GM12878 (cell line): Measurements from ENCODE around the gene AHNAK2. TPM values are rescaled to one million over a fixed set of nuclear protein-coding genes. Genes with fewer than 3 reads are reported as not detected.
A peak's percentile ranks its signal among the peaks of the same experiment; 100 is the strongest.

Experiments
- ATAC-seq: fragments of 200-7000 bp; cut with Tn5 transposase; 3 replicates; pipeline ENCODE4 v1.9.1; 2020; ENCODE audit warnings: mild to moderate bottlenecking, moderate library complexity
- BruUV-seq: library from RNA; stranded (reverse); fragments of 400-500 nt; replicated peaks from 2 replicates; lab custom pipeline; 2021; lab: Mats Ljungman, UMichigan
- CTCF ChIA-PET: fragments of 300-600 bp; sonication (Branson Sonifier 250); formaldehyde crosslinking; extraction: SDS; loops from one replicate; lab custom pipeline; 2021; ENCODE audit warnings: inconsistent platforms; lab: Yijun Ruan, JAX
- POLR2A ChIA-PET: fragments of 350-600 bp; formaldehyde crosslinking; extraction: SDS; loops from one replicate; lab custom pipeline; 2021; ENCODE audit warnings: inconsistent platforms; lab: Charles Lee
- RAD21 ChIA-PET: fragments of 300-600 bp; sonication (Branson Sonifier 250); formaldehyde crosslinking; loops from one replicate; lab custom pipeline; 2023; ENCODE audit warnings: antibody characterized with exemption; ENCODE audit not compliant: unreplicated experiment; lab: Charles Lee
- SMC1A ChIA-PET: fragments of 300-600 bp; sonication (Branson Sonifier 250); formaldehyde crosslinking; loops from one replicate; lab custom pipeline; 2023; ENCODE audit not compliant: unreplicated experiment, uncharacterized antibody; lab: Charles Lee
- DNase-seq: peaks from one replicate; pipeline ENCODE4 v3.0.0-alpha.2; 2011; ENCODE audit warnings: low read depth, low spot score
- FAIRE-seq: peaks from 3 replicates; lab custom pipeline; 2011; peaks lifted over from hg19 to GRCh38; lab: Jason Lieb, UNC
- H2AFZ ChIP-seq: 2 replicates; pipeline ENCODE4 v1.6.0; 2011; ENCODE audit warnings: low read depth, low read length, control low read depth; ENCODE audit not compliant: control insufficient read depth
- H3K27ac ChIP-seq: 2 replicates; pipeline ENCODE4 v1.5.1; 2011; ENCODE audit warnings: control low read depth; ENCODE audit not compliant: control insufficient read depth, insufficient read depth
- H3K27me3 ChIP-seq, 2 experiments: replicated peaks in 1 of 2; 2 replicates each; pipeline versions ENCODE4 v1.6.0 to v1.6.1; 2011; ENCODE audit warnings: low read length in 1 of 2; ENCODE audit not compliant: control insufficient read depth in 2 of 2, insufficient read depth in 2 of 2
- H3K36me3 ChIP-seq, 2 experiments: 2 replicates each; pipeline ENCODE4 v1.5.1; 2011; ENCODE audit warnings: low read length in 1 of 2; ENCODE audit not compliant: control insufficient read depth in 2 of 2, insufficient read depth in 2 of 2
- H3K4me1 ChIP-seq: 2 replicates; pipeline ENCODE4 v1.6.1; 2011; ENCODE audit warnings: mild to moderate bottlenecking, low read length, moderate library complexity, mixed read lengths; ENCODE audit not compliant: control insufficient read depth, insufficient read depth
- H3K4me2 ChIP-seq: 2 replicates; pipeline ENCODE4 v1.6.0; 2011; ENCODE audit warnings: control low read depth; ENCODE audit not compliant: control insufficient read depth, insufficient read depth
- H3K4me3 ChIP-seq: fragments of 200-600 bp; sonication (generic); 2 replicates; pipeline ENCODE4 v1.5.1; 2016
- H3K79me2 ChIP-seq: 2 replicates; pipeline ENCODE4 v1.6.0; 2011; ENCODE audit warnings: low read length; ENCODE audit not compliant: control insufficient read depth, insufficient read depth
- H3K9ac ChIP-seq: 2 replicates; pipeline ENCODE4 v1.8.0; 2011; ENCODE audit warnings: low read length, control low read depth, mixed read lengths; ENCODE audit not compliant: control insufficient read depth, insufficient read depth
- H3K9me3 ChIP-seq: replicated peaks from 3 replicates; pipeline ENCODE4 v1.5.1; 2011; ENCODE audit warnings: mild to moderate bottlenecking, low read length; ENCODE audit not compliant: control insufficient read depth, insufficient read depth
- H4K20me1 ChIP-seq: 2 replicates; pipeline ENCODE4 v1.6.0; 2011; ENCODE audit not compliant: control insufficient read depth, insufficient read depth
- ATF7 ChIP-seq: fragments of 450-650 bp; IDR thresholded peaks from 2 replicates; pipeline ENCODE4 v1.6.1; 2016; ENCODE audit warnings: low read depth, mild to moderate bottlenecking
- BCL11A ChIP-seq: IDR thresholded peaks from 2 replicates; pipeline ENCODE4 v1.6.1; 2011; ENCODE audit warnings: low read depth, low read length
- EZH2 ChIP-seq: IDR thresholded peaks from 2 replicates; pipeline ENCODE4 v1.6.1; 2012; ENCODE audit warnings: low read depth, mild to moderate bottlenecking, control low read depth, inconsistent platforms, low read length, borderline replicate concordance; ENCODE audit not compliant: control insufficient read depth
- IRF4 ChIP-seq: IDR thresholded peaks from 2 replicates; pipeline ENCODE4 v1.6.1; 2011; ENCODE audit warnings: low read depth, low read length
- NR2F1 ChIP-seq: fragments of 450-650 bp; conservative IDR thresholded peaks from 2 replicates; pipeline ENCODE4 v1.6.1; 2017; ENCODE audit warnings: mild to moderate bottlenecking
- RBBP5 ChIP-seq: fragments of 200-600 bp; sonication (generic); conservative IDR thresholded peaks from 2 replicates; pipeline ENCODE4 v1.6.1; 2016
- RFX5 ChIP-seq: IDR thresholded peaks from 2 replicates; pipeline ENCODE4 v1.6.1; 2011; ENCODE audit warnings: low read depth, low read length, improper control_type of control experiment
- SMARCA5 ChIP-seq: fragments of 450-650 bp; IDR thresholded peaks from 2 replicates; pipeline ENCODE4 v1.6.1; 2017; ENCODE audit warnings: mild to moderate bottlenecking
- SMC3 ChIP-seq: IDR thresholded peaks from 2 replicates; pipeline ENCODE4 v1.6.1; 2011; ENCODE audit warnings: low read length, improper control_type of control experiment, borderline replicate concordance
- TAF1 ChIP-seq: IDR thresholded peaks from 2 replicates; pipeline ENCODE4 v1.6.1; 2011; ENCODE audit warnings: mild to moderate bottlenecking, low read depth, low read length, borderline replicate concordance
- YY1 ChIP-seq: IDR thresholded peaks from 2 replicates; pipeline ENCODE4 v1.6.1; 2011; ENCODE audit warnings: low read depth, mild to moderate bottlenecking, low read length
- ZNF217 ChIP-seq: fragments of 450-650 bp; IDR thresholded peaks from 2 replicates; pipeline ENCODE4 v1.6.1; 2017; ENCODE audit warnings: antibody characterized with exemption, mild to moderate bottlenecking
- WGBS: methylation state at CpG from one replicate; pipeline ENCODE4 v1.1.6; 2016; ENCODE audit warnings: low lambda C conversion rate; ENCODE audit not compliant: insufficient replicate concordance, insufficient coverage; ENCODE audit errors: missing lambda C conversion rate; 5-methylcytosine and 5-hydroxymethylcytosine counted together
- in situ Hi-C: fragments of 300-500 bp; cut with MboI; formaldehyde crosslinking; loops from 9 replicates; pipeline ENCODE4 v1.14.3; 2018; ENCODE audit warnings: mixed read lengths
- intact Hi-C: fragments of 100-400 bp; cut with micrococcal nuclease; formaldehyde crosslinking; loops from one replicate; pipeline ENCODE4 v1.14.2; 2022; ENCODE audit not compliant: unreplicated experiment
- polyA plus RNA-seq, 11 experiments: library from polyadenylated mRNA; depleted of rRNA in 4 of 11; unstranded in 6 of 11; stranded (reverse) in 5 of 11; fragments of >200 nt; fragmentation: Nextera tagmentation in 4 of 11; fragmentation: Illumina TruSeq in 1 of 11; extraction: Ambion mirVana in 4 of 11; extraction: Trizol in 1 of 11; gene quantifications; 1 replicate in 1 of 11; 2 replicates in 10 of 11; pipeline versions ENCODE4 v1.2.1 to v1.2.3, GENCODE V29; 2011 to 2016; ENCODE audit warnings: inconsistent platforms in 2 of 11, missing spikeins in 2 of 11, low read depth in 1 of 11
- total RNA-seq, 4 experiments: library from RNA; depleted of rRNA in 3 of 4; stranded (reverse); fragments of >200 nt in 3 of 4; fragmentation: Illumina TruSeq in 1 of 4; extraction: Trizol in 1 of 4; gene quantifications; 2 replicates each; pipeline versions ENCODE4 v1.2.1 to v1.2.3, GENCODE V29; 2013 to 2021
- TF ChIP-seq, protein P1 (sequence below): fragments of 450-650 bp; formaldehyde crosslinking; IDR thresholded peaks from 2 replicates; pipeline ENCODE4 v1.4.0; 2022; ENCODE audit warnings: mild to moderate bottlenecking, moderate library complexity
- TF ChIP-seq, protein P2 (sequence below): IDR thresholded peaks from 2 replicates; pipeline ENCODE4 v1.6.1; 2011; ENCODE audit warnings: borderline replicate concordance, low read depth, mild to moderate bottlenecking, moderate library complexity, low read length; ENCODE audit not compliant: insufficient read depth, poor library complexity, severe bottlenecking
- TF ChIP-seq, protein P3 (sequence below): fragments of 450-650 bp; IDR thresholded peaks from 2 replicates; pipeline ENCODE4 v1.6.1; 2018; ENCODE audit warnings: mild to moderate bottlenecking, low read depth, moderate library complexity; ENCODE audit not compliant: partially characterized antibody

AHNAK2 gene
- total and polyA plus RNA-seq, 10 of the 15 experiments (the other 5 are each of a cell fraction or from before 2014, with no cell fraction given) = 0.03 to 0.10 TPM; not detected in 8

DNA sequence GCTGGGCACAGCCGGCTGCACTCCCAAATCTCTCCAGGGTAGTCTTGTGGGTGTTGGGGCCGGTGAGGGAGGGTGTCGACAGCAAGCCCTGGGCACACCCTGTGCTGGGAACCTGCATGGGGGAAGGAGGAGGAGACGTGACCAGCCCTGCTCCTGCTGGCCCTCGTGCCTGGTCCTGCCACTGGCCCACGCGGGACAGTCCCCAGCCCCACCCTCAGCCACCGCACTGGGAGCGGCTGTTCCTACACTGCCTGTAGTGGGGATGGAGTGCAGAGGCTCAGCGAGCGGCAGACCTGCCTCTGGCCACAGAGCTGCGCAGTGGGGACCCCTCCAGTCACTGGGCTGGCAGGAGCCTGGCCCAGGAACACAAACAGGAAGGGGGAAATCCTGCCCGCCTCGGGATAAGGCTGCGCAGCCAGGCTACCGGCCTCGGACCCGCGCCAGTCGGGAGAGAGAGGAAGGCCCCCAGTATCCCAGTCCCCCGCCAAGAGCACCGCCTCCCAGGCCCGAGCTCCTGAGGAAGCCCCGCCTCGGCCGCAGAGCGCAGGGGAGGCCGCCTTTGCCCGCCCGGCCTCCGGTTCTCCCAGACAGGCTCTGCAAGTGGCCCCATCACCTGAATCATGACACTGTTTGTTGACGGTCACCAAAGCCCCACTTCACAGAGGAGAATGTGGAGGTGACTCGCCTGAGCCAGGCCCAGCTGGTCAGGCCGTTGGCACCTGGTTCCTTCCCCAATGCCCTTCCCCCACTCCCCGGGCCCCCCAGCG lies 10.6 kb downstream of the AHNAK2 start:
- BruUV-seq = no TSS peak
- Histone ChIP-seq H3K9ac (no peak overlapping the region), H3K27ac (no peak overlapping the region), H2AFZ (no peak overlapping the region), H3K4me1 (no peaks in the 10 kb centered on the region), H3K27me3 (peaks cover 3 to 7% of the 10 kb centered on the region in 2 experiments), H4K20me1 (no peaks in the 10 kb centered on the region), H3K9me3 (no peaks in the 10 kb centered on the region), H3K4me2 (no peak overlapping the region), H3K4me3 (no peak overlapping the region), H3K79me2 (no peaks in the 10 kb centered on the region), H3K36me3 (no peaks in the 10 kb centered on the region)
- RAD21 ChIA-PET = no interaction called here
- in situ Hi-C loops (no loop called here), intact Hi-C loops (no loop called here)
- FAIRE-seq (no peak), DNase-seq (no peak), ATAC-seq (peak; percentile 26)
- SMC1A ChIA-PET = no interaction called here
- whole genome bisulfite sequencing = 20% methylated on average over 34 of the region's 36 CpGs
- POLR2A ChIA-PET = no interaction called here
- CTCF ChIA-PET = interaction anchor here (0.6 kb wide), 1 partner anchor 114 kb away, joined by 3 read pairs; no protein-coding TSS in a partner anchor
- TF ChIP-seq, protein P1, sequence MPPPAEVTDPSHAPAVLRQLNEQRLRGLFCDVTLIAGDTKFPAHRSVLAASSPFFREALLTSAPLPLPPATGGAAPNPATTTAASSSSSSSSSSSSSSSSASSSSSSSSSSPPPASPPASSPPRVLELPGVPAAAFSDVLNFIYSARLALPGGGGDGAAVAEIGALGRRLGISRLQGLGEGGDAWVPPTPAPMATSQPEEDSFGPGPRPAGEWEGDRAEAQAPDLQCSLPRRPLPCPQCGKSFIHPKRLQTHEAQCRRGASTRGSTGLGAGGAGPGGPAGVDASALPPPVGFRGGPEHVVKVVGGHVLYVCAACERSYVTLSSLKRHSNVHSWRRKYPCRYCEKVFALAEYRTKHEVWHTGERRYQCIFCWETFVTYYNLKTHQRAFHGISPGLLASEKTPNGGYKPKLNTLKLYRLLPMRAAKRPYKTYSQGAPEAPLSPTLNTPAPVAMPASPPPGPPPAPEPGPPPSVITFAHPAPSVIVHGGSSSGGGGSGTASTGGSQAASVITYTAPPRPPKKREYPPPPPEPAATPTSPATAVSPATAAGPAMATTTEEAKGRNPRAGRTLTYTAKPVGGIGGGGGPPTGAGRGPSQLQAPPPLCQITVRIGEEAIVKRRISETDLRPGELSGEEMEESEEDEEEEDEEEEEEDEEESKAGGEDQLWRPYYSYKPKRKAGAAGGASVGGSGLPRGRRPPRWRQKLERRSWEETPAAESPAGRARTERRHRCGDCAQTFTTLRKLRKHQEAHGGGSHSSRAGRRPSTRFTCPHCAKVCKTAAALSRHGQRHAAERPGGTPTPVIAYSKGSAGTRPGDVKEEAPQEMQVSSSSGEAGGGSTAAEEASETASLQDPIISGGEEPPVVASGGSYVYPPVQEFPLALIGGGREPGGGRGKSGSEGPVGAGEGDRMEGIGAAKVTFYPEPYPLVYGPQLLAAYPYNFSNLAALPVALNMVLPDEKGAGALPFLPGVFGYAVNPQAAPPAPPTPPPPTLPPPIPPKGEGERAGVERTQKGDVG (CRISPR knock-in tag) = no peak
- no peak for TF ChIP-seq ZNF217
- no peak for TF ChIP-seq IRF4
- TF ChIP-seq EZH2 = no peak
- no peak for TF ChIP-seq RBBP5
- TF ChIP-seq, protein P2, sequence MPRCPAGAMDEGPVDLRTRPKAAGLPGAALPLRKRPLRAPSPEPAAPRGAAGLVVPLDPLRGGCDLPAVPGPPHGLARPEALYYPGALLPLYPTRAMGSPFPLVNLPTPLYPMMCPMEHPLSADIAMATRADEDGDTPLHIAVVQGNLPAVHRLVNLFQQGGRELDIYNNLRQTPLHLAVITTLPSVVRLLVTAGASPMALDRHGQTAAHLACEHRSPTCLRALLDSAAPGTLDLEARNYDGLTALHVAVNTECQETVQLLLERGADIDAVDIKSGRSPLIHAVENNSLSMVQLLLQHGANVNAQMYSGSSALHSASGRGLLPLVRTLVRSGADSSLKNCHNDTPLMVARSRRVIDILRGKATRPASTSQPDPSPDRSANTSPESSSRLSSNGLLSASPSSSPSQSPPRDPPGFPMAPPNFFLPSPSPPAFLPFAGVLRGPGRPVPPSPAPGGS = no peak
- TF ChIP-seq TAF1 = no peak
- no peak for TF ChIP-seq NR2F1
- TF ChIP-seq BCL11A = no peak
- no peak for TF ChIP-seq RFX5
- TF ChIP-seq, protein P3, sequence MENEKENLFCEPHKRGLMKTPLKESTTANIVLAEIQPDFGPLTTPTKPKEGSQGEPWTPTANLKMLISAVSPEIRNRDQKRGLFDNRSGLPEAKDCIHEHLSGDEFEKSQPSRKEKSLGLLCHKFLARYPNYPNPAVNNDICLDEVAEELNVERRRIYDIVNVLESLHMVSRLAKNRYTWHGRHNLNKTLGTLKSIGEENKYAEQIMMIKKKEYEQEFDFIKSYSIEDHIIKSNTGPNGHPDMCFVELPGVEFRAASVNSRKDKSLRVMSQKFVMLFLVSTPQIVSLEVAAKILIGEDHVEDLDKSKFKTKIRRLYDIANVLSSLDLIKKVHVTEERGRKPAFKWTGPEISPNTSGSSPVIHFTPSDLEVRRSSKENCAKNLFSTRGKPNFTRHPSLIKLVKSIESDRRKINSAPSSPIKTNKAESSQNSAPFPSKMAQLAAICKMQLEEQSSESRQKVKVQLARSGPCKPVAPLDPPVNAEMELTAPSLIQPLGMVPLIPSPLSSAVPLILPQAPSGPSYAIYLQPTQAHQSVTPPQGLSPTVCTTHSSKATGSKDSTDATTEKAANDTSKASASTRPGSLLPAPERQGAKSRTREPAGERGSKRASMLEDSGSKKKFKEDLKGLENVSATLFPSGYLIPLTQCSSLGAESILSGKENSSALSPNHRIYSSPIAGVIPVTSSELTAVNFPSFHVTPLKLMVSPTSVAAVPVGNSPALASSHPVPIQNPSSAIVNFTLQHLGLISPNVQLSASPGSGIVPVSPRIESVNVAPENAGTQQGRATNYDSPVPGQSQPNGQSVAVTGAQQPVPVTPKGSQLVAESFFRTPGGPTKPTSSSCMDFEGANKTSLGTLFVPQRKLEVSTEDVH = no peak
- no peak for TF ChIP-seq SMC3
- no peak for TF ChIP-seq YY1
- no peak for TF ChIP-seq ATF7
- no peak for TF ChIP-seq SMARCA5
